Stromal cell of bone marrow (primary cell): Measurements from ENCODE around the gene UCKL1.
"Not testable (repeated sequence)": the region's sequence is repeated elsewhere in the genome, so short reads cannot be mapped to it uniquely, and the experiment has no call there.

ENCODE experiments used
- DNase-seq: peaks from one replicate; pipeline ENCODE4 v3.0.0-alpha.2; 2012; ENCODE audit warnings: low read depth

The UCKL1 gene

DNA sequence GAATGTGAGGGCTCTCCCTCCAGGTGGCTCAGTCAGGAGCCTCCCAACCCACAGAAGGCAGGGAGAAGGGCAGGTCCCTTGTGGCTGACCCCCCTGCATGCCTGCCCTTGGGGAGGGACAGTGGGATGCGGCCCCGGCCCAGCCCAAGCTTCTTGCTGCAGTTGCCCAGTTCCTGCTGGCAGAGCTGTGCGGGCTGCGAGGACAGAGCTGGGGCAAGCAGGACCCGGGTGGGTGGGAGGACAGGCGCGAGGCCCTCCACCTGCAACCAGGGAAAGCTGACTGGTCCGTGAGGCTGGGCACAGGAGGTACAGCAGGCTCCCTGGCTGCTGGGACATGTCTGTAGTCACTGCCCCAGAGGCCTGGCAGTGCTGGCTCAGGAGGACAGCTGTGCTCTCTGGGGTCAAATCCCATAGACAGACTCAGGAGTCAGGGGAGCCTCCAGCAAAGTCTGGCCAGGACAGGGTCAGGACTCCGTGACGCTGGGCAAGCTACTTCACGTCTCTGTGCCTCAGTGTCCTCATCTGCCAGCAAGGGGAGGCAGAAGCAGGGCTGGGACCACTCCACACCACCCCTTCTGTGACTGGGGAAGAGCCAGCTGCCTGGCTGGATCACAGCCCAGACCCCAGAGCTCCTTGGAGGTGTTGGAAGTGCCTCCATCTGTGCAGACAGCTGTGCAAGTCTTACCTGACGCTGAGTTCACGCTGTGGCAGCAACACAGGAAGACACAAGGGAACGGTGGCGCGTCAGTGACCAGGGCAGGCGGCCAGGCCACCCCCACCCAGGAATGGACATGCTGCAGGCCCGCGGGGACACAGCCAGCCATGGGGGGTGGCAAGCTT lies 13.0 kb downstream of the UCKL1 start:
- DNase-seq = no peak

DNA sequence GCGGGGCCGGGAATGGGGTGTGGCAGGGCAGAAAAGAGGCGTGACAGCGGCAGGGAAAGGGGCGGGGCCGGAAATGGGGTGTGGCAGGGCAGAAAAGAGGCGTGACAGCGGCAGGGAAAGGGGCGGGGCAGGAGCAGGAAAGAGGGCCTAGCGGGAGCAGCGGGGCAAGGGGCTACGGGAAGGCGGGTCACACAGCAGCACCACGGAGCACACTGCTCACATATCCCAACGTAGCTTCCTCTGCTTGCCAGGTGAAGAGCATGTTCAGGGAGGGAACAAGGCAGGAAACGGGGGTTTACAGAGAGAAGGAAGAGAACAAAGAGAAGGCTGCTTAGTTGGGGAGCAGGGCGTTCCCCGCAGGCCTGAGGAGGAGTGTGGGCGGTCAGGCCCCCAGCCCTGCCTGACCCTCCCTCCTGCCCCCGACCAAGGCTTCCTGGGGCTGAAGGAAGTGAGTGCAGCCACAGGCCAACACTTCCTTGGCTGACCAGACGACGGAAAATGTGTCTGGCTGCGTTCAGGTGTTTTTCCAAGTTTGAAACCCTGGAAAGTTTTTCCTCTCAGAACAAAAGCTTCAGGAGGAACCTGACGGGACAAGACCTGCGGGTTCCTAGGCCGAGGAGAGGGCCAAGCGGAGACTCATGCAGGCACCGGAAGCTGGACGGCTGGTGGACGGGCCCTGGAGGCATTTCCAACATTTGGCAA lies 13.8 kb downstream of the UCKL1 start:
- DNase-seq = no peak

DNA sequence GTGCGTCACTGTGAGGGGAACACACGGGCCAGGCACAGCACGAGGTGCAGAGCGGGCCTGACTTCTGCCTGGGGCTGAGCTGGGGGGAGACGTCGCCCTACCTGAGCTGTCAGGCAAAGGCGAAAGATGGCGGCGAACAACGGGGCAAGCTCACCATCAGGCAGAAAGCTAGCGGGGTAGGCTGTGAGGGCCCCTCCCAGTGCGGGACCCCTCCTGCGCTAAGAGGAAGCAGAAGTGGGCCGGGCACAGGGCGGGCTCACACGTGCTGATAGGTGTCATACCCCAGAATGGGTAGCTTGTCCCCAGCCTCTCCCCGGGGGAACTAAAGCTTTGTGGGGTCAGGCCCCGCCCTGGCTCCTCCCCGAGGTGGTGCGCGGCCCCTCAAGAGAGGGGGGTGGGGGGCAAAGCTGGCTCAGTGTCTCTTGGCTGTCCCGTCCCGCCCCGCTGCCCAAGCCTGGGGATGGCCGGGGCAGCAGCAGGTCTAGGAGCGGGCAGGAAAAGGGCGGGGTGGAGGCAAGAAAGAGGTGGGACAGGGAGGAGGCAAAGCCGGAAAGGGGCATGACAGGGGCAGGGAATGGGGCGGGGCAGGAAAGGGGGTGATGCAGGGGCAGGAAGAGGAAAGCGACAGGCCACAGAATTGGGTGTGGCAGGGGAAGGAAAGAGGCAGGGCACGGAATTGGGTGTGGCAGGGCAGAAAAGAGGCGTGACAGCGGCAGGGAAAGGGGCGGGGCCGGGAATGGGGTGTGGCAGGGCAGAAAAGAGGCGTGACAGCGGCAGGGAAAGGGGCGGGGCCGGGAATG lies 14.7 kb downstream of the UCKL1 start:
- DNase-seq = no peak

DNA sequence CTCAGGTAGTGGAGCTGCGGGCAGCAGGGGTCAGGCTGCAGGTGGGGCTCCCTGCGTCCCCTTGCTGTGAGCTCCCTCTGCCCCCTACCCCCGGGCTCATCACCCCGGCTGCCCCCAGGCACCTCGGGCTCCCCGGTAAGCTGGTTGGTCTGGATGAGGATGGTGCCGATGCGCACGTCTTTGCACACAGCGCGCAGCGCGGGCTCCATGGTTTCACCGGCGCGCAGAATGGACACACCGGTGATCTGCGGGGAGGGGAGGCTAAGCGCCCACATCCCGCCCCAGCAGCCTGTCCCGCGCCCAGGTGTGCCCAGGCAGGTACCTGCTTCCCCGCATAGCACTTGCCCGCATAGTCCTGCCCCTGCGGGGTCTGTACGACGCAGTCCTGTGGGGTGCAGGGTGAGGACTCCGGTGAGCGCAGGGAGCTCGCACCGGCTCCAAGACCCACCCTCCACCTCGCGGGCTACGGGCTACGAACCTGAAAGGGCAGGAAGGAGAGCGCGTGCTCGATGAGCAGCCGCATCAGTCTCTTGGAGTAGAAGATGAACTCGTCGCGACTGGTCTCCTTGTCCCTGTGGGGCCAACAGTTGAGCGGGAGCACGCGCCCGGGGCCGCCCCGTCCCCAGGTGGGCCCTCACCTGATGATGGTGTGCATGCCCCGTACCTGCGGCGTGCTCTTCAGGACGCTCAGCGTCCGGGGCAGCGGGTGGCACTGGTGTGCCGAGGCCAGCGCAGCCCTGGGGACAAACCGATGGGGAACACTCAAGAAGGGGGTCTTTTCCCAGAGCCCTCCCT lies 15.5 kb downstream of the UCKL1 start:
- DNase-seq = no peak

GRCh38 chr20:63940071-63940471 lies 16.1 kb downstream of the UCKL1 start:
- DNase-seq = no peak

- DNase-seq = no peak
These were observed 16.9 kb downstream of the UCKL1 start for GRCh38 chr20:63939061-63939935.

GRCh38 chr20:63937596-63937995 lies 18.6 kb downstream of the UCKL1 start:
- no peak for DNase-seq

GRCh38 chr20:63935447-63935846 lies 20.8 kb downstream of the UCKL1 start:
- DNase-seq = no peak

GRCh38 chr20:63934271-63935068 lies 21.7 kb downstream of the UCKL1 start:
- no peak for DNase-seq

GRCh38 chr20:63933646-63934045 lies 22.6 kb downstream of the UCKL1 start:
- no peak for DNase-seq

- DNase-seq = no peak
These were observed 23.5 kb downstream of the UCKL1 start for GRCh38 chr20:63932606-63933160.

GRCh38 chr20:63931735-63932134 lies 24.5 kb downstream of the UCKL1 start:
- DNase-seq = no peak

GRCh38 chr20:63930971-63931553 lies 25.2 kb downstream of the UCKL1 start:
- DNase-seq = no peak

DNA sequence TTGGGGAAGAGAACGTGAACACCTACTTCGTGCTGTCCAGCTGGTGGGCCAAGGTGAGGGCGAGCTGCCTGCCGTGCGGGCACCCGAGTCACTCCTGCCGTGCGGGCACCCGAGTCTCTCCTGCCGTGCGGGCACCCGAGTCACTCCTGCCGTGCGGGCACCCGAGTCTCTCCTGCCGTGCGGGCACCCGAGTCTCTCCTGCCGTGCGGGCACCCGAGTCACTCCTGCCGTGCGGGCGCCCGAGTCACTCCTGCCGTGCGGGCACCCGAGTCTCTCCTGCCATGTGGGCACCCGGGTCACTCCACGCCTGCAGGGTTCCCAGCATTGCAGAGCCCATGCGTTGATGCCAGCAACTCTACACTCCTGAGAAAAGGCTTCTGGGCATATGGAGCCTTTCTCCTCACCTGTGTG lies 26.7 kb downstream of the UCKL1 start:
- DNase-seq = not testable (repeated sequence)

- no peak for DNase-seq
These were observed 27.1 kb downstream of the UCKL1 start for GRCh38 chr20:63929071-63929470.

DNA sequence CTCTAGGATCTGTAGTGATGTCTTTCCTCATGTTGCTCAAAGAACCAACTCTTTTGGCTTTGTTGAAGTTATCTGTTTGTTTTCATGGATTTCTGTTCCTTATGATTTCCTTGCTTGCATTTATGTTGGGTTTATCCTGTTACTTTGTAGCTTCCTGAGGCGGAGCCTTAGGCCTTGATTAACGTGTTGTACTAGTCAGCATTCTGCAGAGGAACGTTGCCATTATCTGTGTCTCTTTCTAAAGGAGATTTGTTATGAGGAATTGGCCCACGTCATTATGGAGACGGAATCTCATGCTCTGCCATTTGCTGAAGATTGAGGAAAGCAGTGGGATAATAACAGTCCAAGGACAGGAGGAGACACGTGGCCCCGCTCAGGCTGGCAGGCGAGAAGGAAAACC lies 29.9 kb downstream of the UCKL1 start:
- no peak for DNase-seq

GRCh38 chr20:63924241-63924640 lies 32.0 kb downstream of the UCKL1 start:
- DNase-seq = no peak

GRCh38 chr20:63923651-63924050 lies 32.6 kb downstream of the UCKL1 start:
- DNase-seq = no peak

GRCh38 chr20:63920226-63920625 lies 36.0 kb downstream of the UCKL1 start:
- DNase-seq = no peak
